H1 (cell line): ENCODE results near the gene RPP14. TPM values are rescaled to one million over a fixed set of nuclear protein-coding genes. Genes with fewer than 3 reads are reported as not detected.

Experiments
- ASH2L ChIP-seq: fragments of 200-600, 300-600 bp; sonication (generic); IDR thresholded peaks from one replicate; pipeline ENCODE4 v1.7.1; 2017; ENCODE audit warnings: low read length
- RBBP5 ChIP-seq: IDR thresholded peaks from 2 replicates; pipeline ENCODE4 v1.7.1; 2012; ENCODE audit warnings: low read depth, mild to moderate bottlenecking, inconsistent platforms, low read length, moderate library complexity, borderline replicate concordance
- RXRA ChIP-seq: IDR thresholded peaks from 2 replicates; pipeline ENCODE4 v1.6.1; 2011; ENCODE audit warnings: low read depth, mild to moderate bottlenecking, low read length, moderate library complexity; ENCODE audit not compliant: insufficient read depth
- SIN3A ChIP-seq, 2 experiments: IDR thresholded peaks in 1 of 2; conservative IDR thresholded peaks in 1 of 2; 2 replicates each; pipeline ENCODE4 v1.6.1; 2011 to 2012; ENCODE audit warnings: low read length in 2 of 2, improper control_type of control experiment in 1 of 2, low read depth in 1 of 2, mild to moderate bottlenecking in 1 of 2
- SIX5 ChIP-seq: IDR thresholded peaks from 2 replicates; pipeline ENCODE4 v1.6.1; 2011; ENCODE audit warnings: mild to moderate bottlenecking, low read depth, low read length
- TAF1 ChIP-seq: IDR thresholded peaks from 2 replicates; pipeline ENCODE4 v1.6.1; 2011; ENCODE audit warnings: mild to moderate bottlenecking, low read depth, low read length
- TAF7 ChIP-seq: optimal IDR thresholded peaks from 2 replicates; pipeline ENCODE3; 2011; ENCODE audit warnings: low read depth, mild to moderate bottlenecking, inconsistent platforms, low read length, moderate library complexity, borderline replicate concordance
- YY1 ChIP-seq: IDR thresholded peaks from 2 replicates; pipeline ENCODE4 v1.6.1; 2011; ENCODE audit warnings: low read depth, mild to moderate bottlenecking, low read length
- ZNF274 ChIP-seq: IDR thresholded peaks from 2 replicates; pipeline ENCODE4 v1.7.0; 2012; ENCODE audit warnings: low read length, borderline replicate concordance; ENCODE audit errors: extremely low read depth
- polyA plus RNA-seq, 7 experiments: library from polyadenylated mRNA; depleted of rRNA in 3 of 7; stranded (reverse) in 5 of 7; unstranded in 2 of 7; fragments of >200 nt in 5 of 7; fragments of 200-250 nt in 2 of 7; gene quantifications; 1 replicate in 5 of 7; 2 replicates in 1 of 7; 4 replicates in 1 of 7; pipeline versions ENCODE4 v1.2.1 to v1.2.3, GENCODE V29; 2011 to 2013; ENCODE audit warnings: missing spikeins in 2 of 7, mixed read lengths in 2 of 7
- total RNA-seq: library from RNA; stranded (reverse); fragmentation: NEBNext Ultra II Directional; extraction: Animal tissue kit (Norgen Biotek cat#: 25700); gene quantifications from 2 replicates; pipeline ENCODE4 v1.2.1, GENCODE V29; 2021

RPP14 gene
- total and polyA plus RNA-seq, 2 of the 8 experiments (the other 6 are each of a cell fraction or from before 2014, with no cell fraction given), result 11.7 to 23.4 TPM

GRCh38 chr3:58329922-58330413 is 23.9 kb downstream of the RPP14 start (continued):
- TF ChIP-seq TAF7 (no peak), RBBP5 (no peak), SIN3A (conservative IDR thresholded peaks at IDR 0.05 in 1 of 2, IDR thresholded peaks at IDR 0.05 in 1 of 2; ENCODE audit: low read depth in 1 of 2, low read length in 2 of 2) (no peak), YY1 (no peak), ZNF274 (no peak), ASH2L (no peak), SIX5 (no peak), RXRA (no peak), TAF1 (no peak)
